ENCODE data around the gene DSG1.
"Not testable (repeated sequence)": the region's sequence is repeated elsewhere in the genome, so short reads cannot be mapped to it uniquely, and the experiment has no call there.

DSG1 gene

GRCh38 chr18:31301201-31301655 lies 16.7 kb upstream of the DSG1 start:
- H3K27me3 Mint-ChIP-seq (ENCODE audit: low read depth) = no peaks in the 10 kb centered on the region
- H3K4me3 Mint-ChIP-seq = no peak overlapping the region
- no peaks in the 10 kb centered on the region for H3K9me3 Mint-ChIP-seq
- H3K27ac Mint-ChIP-seq = no peak overlapping the region
- no peaks in the 10 kb centered on the region for H3K4me1 Mint-ChIP-seq (ENCODE audit: low read depth)
- no peaks in the 10 kb centered on the region for H3K36me3 Mint-ChIP-seq (ENCODE audit: low read depth)
- DNase-seq (ENCODE audit: low spot score) = no peak

DNA sequence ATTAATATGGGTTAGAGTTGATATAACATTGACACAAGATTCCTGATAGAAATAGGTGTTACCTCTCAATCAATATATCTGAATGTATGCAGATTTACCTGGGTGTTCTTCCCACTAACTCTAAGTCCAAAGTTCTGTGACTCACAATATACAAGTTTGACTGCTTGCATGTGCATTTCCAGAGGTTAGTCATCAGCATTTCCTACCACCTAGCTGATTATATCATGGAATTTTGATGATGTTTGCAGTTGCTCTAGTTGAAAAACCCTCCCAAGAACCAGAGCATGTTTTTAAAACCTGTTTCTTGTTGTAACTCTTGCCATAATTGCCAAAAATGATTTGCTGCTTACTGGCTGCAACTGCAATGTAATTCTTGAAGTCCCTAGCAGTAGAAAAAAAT lies 15.0 kb upstream of the DSG1 start:
- no peak for DNase-seq (ENCODE audit: low spot score)
- H3K36me3 Mint-ChIP-seq (ENCODE audit: low read depth) = no peaks in the 10 kb centered on the region
- H3K27ac Mint-ChIP-seq = no peak overlapping the region
- H3K27me3 Mint-ChIP-seq (ENCODE audit: low read depth) = no peaks in the 10 kb centered on the region
- no peak overlapping the region for H3K4me3 Mint-ChIP-seq
- no peaks in the 10 kb centered on the region for H3K4me1 Mint-ChIP-seq (ENCODE audit: low read depth)
- H3K9me3 Mint-ChIP-seq = no peaks in the 10 kb centered on the region

GRCh38 chr18:31303771-31304170 lies 14.2 kb upstream of the DSG1 start:
- Mint-ChIP-seq H3K4me3 (no peak overlapping the region), H3K4me1 (ENCODE audit: low read depth) (no peaks in the 10 kb centered on the region), H3K27ac (no peak overlapping the region), H3K9me3 (no peaks in the 10 kb centered on the region), H3K36me3 (ENCODE audit: low read depth) (no peaks in the 10 kb centered on the region), H3K27me3 (ENCODE audit: low read depth) (no peaks in the 10 kb centered on the region)
- no peak for DNase-seq (ENCODE audit: low spot score)

DNA sequence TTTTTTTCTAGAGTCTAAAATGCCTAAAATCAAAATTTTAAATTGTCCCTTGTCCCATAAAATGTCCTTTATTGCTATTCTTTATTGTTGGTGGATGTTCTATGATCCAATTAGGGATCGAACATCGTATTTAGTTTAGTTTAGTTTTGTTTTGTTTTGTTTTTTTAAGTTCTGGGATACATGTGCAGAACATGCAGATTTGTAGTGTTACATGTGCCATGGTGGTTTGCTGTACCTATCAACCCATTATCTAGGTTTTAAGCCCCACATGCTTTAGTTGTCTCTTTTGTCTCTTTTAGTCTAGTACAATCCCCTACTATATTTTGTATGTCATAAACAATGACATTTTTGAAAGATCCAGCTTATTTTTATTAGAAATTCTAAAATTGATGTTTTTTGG lies 8.8 kb upstream of the DSG1 start:
- H3K27me3 Mint-ChIP-seq (ENCODE audit: low read depth) = no peaks in the 10 kb centered on the region
- peaks cover 6% of the 10 kb centered on the region for H3K9me3 Mint-ChIP-seq
- no peak for DNase-seq (ENCODE audit: low spot score)
- H3K4me3 Mint-ChIP-seq = no peak overlapping the region
- no peaks in the 10 kb centered on the region for H3K36me3 Mint-ChIP-seq (ENCODE audit: low read depth)
- H3K4me1 Mint-ChIP-seq (ENCODE audit: low read depth) = no peaks in the 10 kb centered on the region
- no peak overlapping the region for H3K27ac Mint-ChIP-seq

- no peaks in the 10 kb centered on the region for H3K9me3 Mint-ChIP-seq
- no peak overlapping the region for H3K4me3 Mint-ChIP-seq
- no peaks in the 10 kb centered on the region for H3K27me3 Mint-ChIP-seq (ENCODE audit: low read depth)
- no peak overlapping the region for H3K27ac Mint-ChIP-seq
- DNase-seq (ENCODE audit: low spot score) = no peak
- no peaks in the 10 kb centered on the region for H3K4me1 Mint-ChIP-seq (ENCODE audit: low read depth)
- H3K36me3 Mint-ChIP-seq (ENCODE audit: low read depth) = no peaks in the 10 kb centered on the region
These were observed 986 bp upstream of the DSG1 start for GRCh38 chr18:31316974-31317373.

- Mint-ChIP-seq H3K36me3 (ENCODE audit: low read depth) (no peaks in the 10 kb centered on the region), H3K9me3 (no peaks in the 10 kb centered on the region), H3K27ac (no peak overlapping the region), H3K27me3 (ENCODE audit: low read depth) (no peaks in the 10 kb centered on the region), H3K4me3 (no peak overlapping the region), H3K4me1 (ENCODE audit: low read depth) (no peaks in the 10 kb centered on the region)
- DNase-seq (ENCODE audit: low spot score) = no peak
These were observed 3.8 kb downstream of the DSG1 start for GRCh38 chr18:31321719-31322118.

- Mint-ChIP-seq H3K4me1 (ENCODE audit: low read depth) (no peaks in the 10 kb centered on the region), H3K27ac (no peak overlapping the region), H3K9me3 (no peaks in the 10 kb centered on the region), H3K4me3 (no peak overlapping the region), H3K27me3 (ENCODE audit: low read depth) (no peaks in the 10 kb centered on the region), H3K36me3 (ENCODE audit: low read depth) (no peaks in the 10 kb centered on the region)
- no peak for DNase-seq (ENCODE audit: low spot score)
These were observed 7.1 kb downstream of the DSG1 start for GRCh38 chr18:31325051-31325450.

GRCh38 chr18:31329787-31330438 lies 12.0 kb downstream of the DSG1 start:
- no peak overlapping the region for H3K27ac Mint-ChIP-seq
- H3K9me3 Mint-ChIP-seq = no peaks in the 10 kb centered on the region
- no peak for DNase-seq (ENCODE audit: low spot score)
- no peaks in the 10 kb centered on the region for H3K4me1 Mint-ChIP-seq (ENCODE audit: low read depth)
- no peaks in the 10 kb centered on the region for H3K27me3 Mint-ChIP-seq (ENCODE audit: low read depth)
- no peak overlapping the region for H3K4me3 Mint-ChIP-seq
- no peaks in the 10 kb centered on the region for H3K36me3 Mint-ChIP-seq (ENCODE audit: low read depth)

DNA sequence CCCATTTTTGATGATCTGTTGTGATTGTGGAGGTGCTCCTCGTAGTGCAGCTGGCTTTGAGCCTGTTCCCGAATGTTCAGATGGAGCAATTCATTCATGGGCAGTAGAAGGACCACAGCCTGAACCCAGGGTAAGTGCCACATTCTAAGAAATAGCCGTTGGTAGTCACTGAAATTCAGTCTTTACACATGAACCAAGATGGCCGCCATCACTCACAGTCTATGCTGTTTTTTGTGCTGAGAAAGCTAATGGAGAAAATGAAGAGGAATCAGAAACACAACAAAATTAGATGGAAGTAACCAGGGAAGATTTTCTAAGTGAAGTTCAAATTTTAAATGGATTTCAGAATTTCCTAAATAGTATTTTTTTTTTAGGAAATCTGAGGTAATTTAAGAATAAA lies 25.5 kb downstream of the DSG1 start:
- no peak overlapping the region for H3K27ac Mint-ChIP-seq
- no peaks in the 10 kb centered on the region for H3K27me3 Mint-ChIP-seq (ENCODE audit: low read depth)
- H3K36me3 Mint-ChIP-seq (ENCODE audit: low read depth) = no peaks in the 10 kb centered on the region
- DNase-seq (ENCODE audit: low spot score) = no peak
- H3K4me3 Mint-ChIP-seq = no peak overlapping the region
- H3K9me3 Mint-ChIP-seq = no peaks in the 10 kb centered on the region
- H3K4me1 Mint-ChIP-seq (ENCODE audit: low read depth) = no peaks in the 10 kb centered on the region

DNA sequence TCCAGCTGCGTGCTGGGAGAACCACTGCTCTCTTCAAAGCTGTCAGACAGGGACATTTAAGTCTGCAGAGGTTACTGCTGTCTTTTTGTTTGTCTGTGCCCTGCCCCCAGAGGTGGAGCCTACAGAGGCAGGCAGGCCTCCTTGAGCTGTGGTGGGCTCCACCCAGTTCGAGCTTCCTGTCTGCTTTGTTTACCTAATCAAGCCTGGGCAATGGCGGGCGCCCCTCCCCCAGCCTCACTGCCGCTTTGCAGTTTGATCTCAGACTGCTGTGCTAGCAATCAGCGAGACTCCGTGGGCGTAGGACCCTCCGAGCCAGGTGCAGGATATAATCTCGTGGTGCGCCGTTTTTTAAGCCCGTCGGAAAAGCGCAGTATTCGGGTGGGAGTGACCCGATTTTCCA lies 35.4 kb downstream of the DSG1 start:
- H3K36me3 Mint-ChIP-seq (ENCODE audit: low read depth); H3K27me3 Mint-ChIP-seq (ENCODE audit: low read depth); H3K27ac Mint-ChIP-seq; H3K4me1 Mint-ChIP-seq (ENCODE audit: low read depth); H3K4me3 Mint-ChIP-seq; DNase-seq (ENCODE audit: low spot score); H3K9me3 Mint-ChIP-seq: not testable (repeated sequence)

- Mint-ChIP-seq H3K4me1 (ENCODE audit: low read depth) (no peaks in the 10 kb centered on the region), H3K4me3 (no peak overlapping the region), H3K36me3 (ENCODE audit: low read depth) (no peaks in the 10 kb centered on the region), H3K9me3 (peaks cover 9% of the 10 kb centered on the region), H3K27me3 (ENCODE audit: low read depth) (no peaks in the 10 kb centered on the region), H3K27ac (no peak overlapping the region)
- no peak for DNase-seq (ENCODE audit: low spot score)
These were observed 37.0 kb downstream of the DSG1 start for GRCh38 chr18:31354990-31355389.

DNA sequence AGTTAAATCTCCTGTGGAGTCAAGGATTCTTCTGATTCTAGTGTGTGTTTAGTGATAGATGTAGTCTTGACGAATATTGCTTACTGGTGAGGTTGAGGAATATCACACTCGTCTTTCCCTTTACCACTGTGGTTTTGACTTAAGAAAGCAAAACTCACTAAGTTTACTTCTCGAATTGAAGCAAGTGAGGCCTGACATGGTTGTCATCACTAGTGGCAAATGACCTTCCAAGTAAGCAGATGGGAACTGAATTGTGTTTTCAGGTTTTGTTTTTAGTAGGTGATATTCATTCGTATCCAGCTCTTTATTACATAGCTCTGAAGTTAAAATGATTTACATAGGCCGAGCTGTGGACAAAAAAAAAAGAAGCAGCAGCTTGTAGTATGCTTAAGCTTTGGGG lies 38.1 kb downstream of the DSG1 start:
- no peak overlapping the region for H3K27ac Mint-ChIP-seq
- H3K9me3 Mint-ChIP-seq = peaks cover 9% of the 10 kb centered on the region
- no peaks in the 10 kb centered on the region for H3K4me1 Mint-ChIP-seq (ENCODE audit: low read depth)
- H3K36me3 Mint-ChIP-seq (ENCODE audit: low read depth) = no peaks in the 10 kb centered on the region
- H3K4me3 Mint-ChIP-seq = no peak overlapping the region
- no peak for DNase-seq (ENCODE audit: low spot score)
- H3K27me3 Mint-ChIP-seq (ENCODE audit: low read depth) = no peaks in the 10 kb centered on the region

- no peaks in the 10 kb centered on the region for H3K4me1 Mint-ChIP-seq (ENCODE audit: low read depth)
- H3K27ac Mint-ChIP-seq = no peak overlapping the region
- H3K27me3 Mint-ChIP-seq (ENCODE audit: low read depth) = no peaks in the 10 kb centered on the region
- no peak overlapping the region for H3K4me3 Mint-ChIP-seq
- H3K9me3 Mint-ChIP-seq = peaks cover 3% of the 10 kb centered on the region
- H3K36me3 Mint-ChIP-seq (ENCODE audit: low read depth) = no peaks in the 10 kb centered on the region
- DNase-seq (ENCODE audit: low spot score) = no peak
These were observed 46.2 kb downstream of the DSG1 start for GRCh38 chr18:31364190-31364589.

DNA sequence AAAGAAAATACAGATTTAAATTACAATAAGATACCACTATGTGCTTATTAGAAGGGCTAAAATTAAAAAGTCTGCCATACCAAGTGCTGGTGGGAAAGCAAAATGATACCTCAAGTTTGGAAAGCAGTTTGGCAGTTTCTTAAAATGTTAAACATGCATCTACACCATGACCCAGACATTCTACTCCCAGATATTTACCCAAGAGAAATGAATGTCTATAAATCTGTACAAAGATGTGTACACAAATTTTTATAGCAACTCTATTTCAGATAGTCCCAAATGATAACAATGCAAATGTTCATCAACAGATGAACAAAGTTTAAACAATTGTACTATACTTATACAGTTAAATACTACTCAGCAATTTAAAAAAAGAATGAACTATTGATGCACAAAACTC lies 51.5 kb downstream of the DSG1 start:
- H3K4me3 Mint-ChIP-seq = no peak overlapping the region
- H3K36me3 Mint-ChIP-seq (ENCODE audit: low read depth) = no peaks in the 10 kb centered on the region
- H3K27ac Mint-ChIP-seq = no peak overlapping the region
- no peak for DNase-seq (ENCODE audit: low spot score)
- no peaks in the 10 kb centered on the region for H3K4me1 Mint-ChIP-seq (ENCODE audit: low read depth)
- H3K27me3 Mint-ChIP-seq (ENCODE audit: low read depth) = no peaks in the 10 kb centered on the region
- no peaks in the 10 kb centered on the region for H3K9me3 Mint-ChIP-seq

DNA sequence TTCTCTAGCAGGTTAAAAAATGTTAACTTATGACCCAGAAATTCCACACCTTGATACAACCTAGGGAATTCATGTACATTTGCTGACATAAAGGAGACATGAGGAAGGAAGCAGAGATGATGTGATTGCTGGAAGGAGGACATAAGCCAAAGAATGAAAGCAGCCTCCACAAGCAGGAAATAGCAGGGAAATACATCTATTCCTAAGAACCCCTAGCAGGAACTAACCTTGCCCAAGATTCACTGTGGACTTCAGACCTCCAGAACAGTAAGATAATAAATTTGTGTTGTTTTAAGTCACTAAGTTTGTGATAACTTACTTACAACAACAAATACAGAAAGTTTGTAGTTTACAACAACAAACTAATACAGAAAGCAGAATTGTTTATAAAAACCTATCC lies 54.0 kb downstream of the DSG1 start:
- Mint-ChIP-seq H3K27me3 (ENCODE audit: low read depth) (no peaks in the 10 kb centered on the region), H3K4me3 (no peak overlapping the region), H3K27ac (no peak overlapping the region), H3K4me1 (ENCODE audit: low read depth) (no peaks in the 10 kb centered on the region), H3K36me3 (ENCODE audit: low read depth) (no peaks in the 10 kb centered on the region), H3K9me3 (no peaks in the 10 kb centered on the region)
- no peak for DNase-seq (ENCODE audit: low spot score)

All from T-helper 2 cell treated with Interferon-gamma antibody and Interleukin-4, amounts not matched to agents 5 μg/mL and 100 μg/mL, for 36 hours (primary cell).